ENCODE measurements around the gene EN2.

EN2 gene

DNA sequence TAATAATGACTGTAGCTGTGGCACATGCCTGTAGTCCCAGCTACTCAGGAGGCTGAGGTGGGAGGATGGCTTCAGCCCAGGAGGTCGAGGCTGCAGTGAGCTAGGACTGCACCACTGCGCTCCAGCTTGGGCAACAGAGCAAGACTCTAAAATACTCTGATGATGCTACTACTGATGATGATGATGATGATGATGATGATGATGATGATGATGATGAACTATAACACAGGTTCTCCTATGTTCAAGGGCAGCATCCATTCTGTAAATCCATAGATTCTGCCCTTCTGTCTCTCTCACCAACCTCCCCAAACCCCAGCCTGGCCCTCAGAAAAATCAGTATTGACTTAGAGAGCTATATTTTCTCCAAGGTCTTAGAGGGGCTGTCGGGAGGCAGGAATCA, 22.8 kb upstream of the EN2 start:
- H3K4me1 ChIP-seq (ENCODE audit: low read depth, poor library complexity, severe bottlenecking), result no peaks in the 10 kb centered on the region
- TF ChIP-seq, protein P1, sequence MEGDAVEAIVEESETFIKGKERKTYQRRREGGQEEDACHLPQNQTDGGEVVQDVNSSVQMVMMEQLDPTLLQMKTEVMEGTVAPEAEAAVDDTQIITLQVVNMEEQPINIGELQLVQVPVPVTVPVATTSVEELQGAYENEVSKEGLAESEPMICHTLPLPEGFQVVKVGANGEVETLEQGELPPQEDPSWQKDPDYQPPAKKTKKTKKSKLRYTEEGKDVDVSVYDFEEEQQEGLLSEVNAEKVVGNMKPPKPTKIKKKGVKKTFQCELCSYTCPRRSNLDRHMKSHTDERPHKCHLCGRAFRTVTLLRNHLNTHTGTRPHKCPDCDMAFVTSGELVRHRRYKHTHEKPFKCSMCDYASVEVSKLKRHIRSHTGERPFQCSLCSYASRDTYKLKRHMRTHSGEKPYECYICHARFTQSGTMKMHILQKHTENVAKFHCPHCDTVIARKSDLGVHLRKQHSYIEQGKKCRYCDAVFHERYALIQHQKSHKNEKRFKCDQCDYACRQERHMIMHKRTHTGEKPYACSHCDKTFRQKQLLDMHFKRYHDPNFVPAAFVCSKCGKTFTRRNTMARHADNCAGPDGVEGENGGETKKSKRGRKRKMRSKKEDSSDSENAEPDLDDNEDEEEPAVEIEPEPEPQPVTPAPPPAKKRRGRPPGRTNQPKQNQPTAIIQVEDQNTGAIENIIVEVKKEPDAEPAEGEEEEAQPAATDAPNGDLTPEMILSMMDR (conservative IDR thresholded peaks at IDR 0.05; ENCODE audit: low read depth, low read length), result no peak
- H3K27me3 ChIP-seq (ENCODE audit: insufficient read depth, low read depth), result peaks cover 35% of the 10 kb centered on the region; the same call in 1 of the 2 replicates

DNA sequence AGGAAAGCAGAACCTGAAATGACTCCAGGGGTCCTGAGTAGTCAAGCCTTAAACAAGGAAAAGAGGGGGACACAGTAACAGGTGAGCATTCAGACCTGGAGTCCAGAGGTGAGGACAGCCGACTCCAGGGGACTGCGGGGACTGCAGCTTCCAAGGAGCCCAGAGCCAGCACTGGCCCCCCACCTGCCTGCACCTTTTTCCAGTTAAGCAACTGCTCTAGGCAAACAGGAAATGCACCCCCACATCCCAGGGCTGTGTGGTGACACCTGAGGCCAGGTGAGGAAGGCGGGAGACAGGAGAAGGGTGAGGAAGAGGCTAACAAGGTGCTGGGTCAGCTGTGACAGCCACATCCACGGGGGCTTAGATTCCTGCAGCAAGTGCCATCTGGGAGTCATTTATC, 20.1 kb upstream of the EN2 start:
- no peaks in the 10 kb centered on the region for H3K36me3 ChIP-seq (ENCODE audit: insufficient read depth)
- no peaks in the 10 kb centered on the region for H4K20me1 ChIP-seq (ENCODE audit: insufficient read depth)
- no peak overlapping the region for H3K4me2 ChIP-seq
- H2AFZ ChIP-seq (ENCODE audit: low read depth), result no peak overlapping the region
- TF ChIP-seq, protein P1 (conservative IDR thresholded peaks at IDR 0.05; ENCODE audit: low read depth, low read length), result no peak
- H3K4me3 ChIP-seq (IDR thresholded peaks at IDR 0.05; ENCODE audit: insufficient read depth, low read depth, low read length), result no peak overlapping the region
- peaks cover 24% of the 10 kb centered on the region; the same call in 1 of the 2 replicates for H3K27me3 ChIP-seq (ENCODE audit: insufficient read depth, low read depth)
- H3K4me1 ChIP-seq (ENCODE audit: low read depth, poor library complexity, severe bottlenecking), result no peaks in the 10 kb centered on the region
- H3K9ac ChIP-seq, result no peak overlapping the region
- no peak overlapping the region for H3K27ac ChIP-seq
- no peaks in the 10 kb centered on the region for H3K79me2 ChIP-seq (ENCODE audit: insufficient read depth, low read depth)

More for the DNA sequence above, 22.8 kb upstream of the EN2 start:
- no peak overlapping the region for H2AFZ ChIP-seq (ENCODE audit: low read depth)
- H3K79me2 ChIP-seq (ENCODE audit: insufficient read depth, low read depth), result no peaks in the 10 kb centered on the region
- H3K9ac ChIP-seq, result no peak overlapping the region
- no peaks in the 10 kb centered on the region for H3K36me3 ChIP-seq (ENCODE audit: insufficient read depth)
- H3K27ac ChIP-seq, result no peak overlapping the region
- no peaks in the 10 kb centered on the region for H4K20me1 ChIP-seq (ENCODE audit: insufficient read depth)
- H3K4me2 ChIP-seq, result no peak overlapping the region
- H3K4me3 ChIP-seq (IDR thresholded peaks at IDR 0.05; ENCODE audit: insufficient read depth, low read depth, low read length), result no peak overlapping the region

DNA sequence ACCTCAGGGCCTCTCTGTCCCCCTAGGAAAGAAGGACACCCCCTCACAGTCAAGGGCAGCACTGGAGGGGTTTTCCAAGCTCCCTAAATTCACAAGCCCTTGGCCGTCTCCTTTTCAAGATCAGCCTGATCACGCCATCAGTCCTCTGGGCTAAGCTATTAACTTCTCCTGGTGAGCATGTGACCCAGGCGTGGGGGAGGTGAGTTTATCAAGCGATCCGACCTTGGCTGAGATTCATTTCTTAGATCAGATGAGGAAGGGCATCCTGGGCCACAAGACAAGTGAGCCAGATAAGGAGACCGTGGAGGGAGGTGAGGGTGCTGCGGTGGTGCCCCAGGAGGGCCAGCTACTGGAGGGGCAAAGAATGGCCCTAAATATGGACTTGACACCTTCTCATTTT, 19.2 kb upstream of the EN2 start:
- no peaks in the 10 kb centered on the region for H4K20me1 ChIP-seq (ENCODE audit: insufficient read depth)
- H3K4me1 ChIP-seq (ENCODE audit: low read depth, poor library complexity, severe bottlenecking), result no peaks in the 10 kb centered on the region
- peaks cover 24% of the 10 kb centered on the region; the same call in 1 of the 2 replicates for H3K27me3 ChIP-seq (ENCODE audit: insufficient read depth, low read depth)

DNA sequence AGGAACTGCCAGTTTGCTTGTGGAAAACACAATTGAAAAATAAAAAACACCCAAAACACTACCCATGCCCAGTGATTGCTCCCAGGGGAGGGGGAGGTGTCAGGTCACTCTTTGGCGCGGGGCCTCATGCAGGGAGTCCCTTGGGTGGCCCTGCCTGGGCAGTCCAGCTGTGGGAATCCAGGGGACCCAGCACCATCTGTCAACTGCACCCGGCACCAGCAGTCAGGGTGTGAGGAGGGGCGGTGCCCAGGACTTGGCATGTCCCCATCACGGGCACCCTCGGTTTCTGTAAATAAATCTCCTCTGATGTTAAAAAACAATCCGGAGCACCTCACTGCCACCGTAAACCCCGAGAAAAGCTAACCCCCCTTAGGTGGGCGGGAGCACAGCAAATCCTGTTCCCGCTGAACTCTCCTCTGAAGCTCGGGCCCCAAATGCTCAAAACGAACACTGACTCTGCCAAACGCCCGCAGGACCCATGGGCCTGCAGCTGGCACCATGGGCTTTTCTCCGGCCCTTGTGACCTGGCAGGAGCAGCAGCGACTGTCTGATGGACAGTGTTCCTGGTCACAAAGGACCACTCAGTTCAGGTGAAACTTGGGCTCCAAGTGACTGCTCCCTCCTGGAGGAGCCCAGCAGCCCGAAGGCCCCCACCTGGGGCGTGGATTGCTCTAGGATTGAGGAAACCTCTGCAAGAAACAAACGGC, 18.5 kb upstream of the EN2 start:
- H2AFZ ChIP-seq (ENCODE audit: low read depth), result no peak overlapping the region
- TF ChIP-seq, protein P1 (conservative IDR thresholded peaks at IDR 0.05; ENCODE audit: low read depth, low read length), result no peak
- H3K27me3 ChIP-seq (ENCODE audit: insufficient read depth, low read depth), result peaks cover 24% of the 10 kb centered on the region; the same call in 1 of the 2 replicates
- no peak overlapping the region for H3K4me2 ChIP-seq
- H3K36me3 ChIP-seq (ENCODE audit: insufficient read depth), result no peaks in the 10 kb centered on the region
- H3K79me2 ChIP-seq (ENCODE audit: insufficient read depth, low read depth), result no peaks in the 10 kb centered on the region
- H4K20me1 ChIP-seq (ENCODE audit: insufficient read depth), result no peaks in the 10 kb centered on the region
- no peak overlapping the region for H3K27ac ChIP-seq
- no peak overlapping the region for H3K9ac ChIP-seq
- H3K4me1 ChIP-seq (ENCODE audit: low read depth, poor library complexity, severe bottlenecking), result no peaks in the 10 kb centered on the region
- no peak overlapping the region for H3K4me3 ChIP-seq (IDR thresholded peaks at IDR 0.05; ENCODE audit: insufficient read depth, low read depth, low read length)

More for the DNA sequence above, 19.2 kb upstream of the EN2 start:
- Histone ChIP-seq H3K27ac (no peak overlapping the region), H3K4me2 (no peak overlapping the region), H3K9ac (no peak overlapping the region), H3K4me3 (IDR thresholded peaks at IDR 0.05; ENCODE audit: insufficient read depth, low read depth, low read length) (no peak overlapping the region), H3K79me2 (ENCODE audit: insufficient read depth, low read depth) (no peaks in the 10 kb centered on the region), H2AFZ (ENCODE audit: low read depth) (no peak overlapping the region), H3K36me3 (ENCODE audit: insufficient read depth) (no peaks in the 10 kb centered on the region)
- TF ChIP-seq, protein P1 (conservative IDR thresholded peaks at IDR 0.05; ENCODE audit: low read depth, low read length), result no peak

Measured in KMS-11 (cell line).